Calu3 (cell line): ENCODE measurements around the gene FKBP3. TPM values are rescaled to one million over a fixed set of nuclear protein-coding genes. Genes with fewer than 3 reads are reported as not detected.

ENCODE experiments used
- BruUV-seq: library from RNA; stranded (reverse); fragments of 400-500 nt; replicated peaks from 2 replicates; lab custom pipeline; 2021; lab: Mats Ljungman, UMichigan
- CTCF ChIA-PET: fragments of 300-600 bp; sonication (Branson Sonifier 250); formaldehyde crosslinking; loops from one replicate; lab custom pipeline; 2022; ENCODE audit warnings: antibody characterized with exemption; lab: Charles Lee
- DNase-seq: peaks from one replicate; pipeline ENCODE4 v3.0.0; 2022
- H3K27ac Mint-ChIP-seq: one replicate; pipeline ENCODE4 v1.8.0; 2022; ENCODE audit warnings: mixed read lengths; ENCODE audit not compliant: unreplicated experiment
- H3K27me3 Mint-ChIP-seq: one replicate; pipeline ENCODE4 v1.8.0; 2022; ENCODE audit warnings: mixed read lengths; ENCODE audit not compliant: unreplicated experiment
- H3K36me3 Mint-ChIP-seq: one replicate; pipeline ENCODE4 v1.8.0; 2022; ENCODE audit warnings: mild to moderate bottlenecking, moderate library complexity, mixed read lengths; ENCODE audit not compliant: insufficient read depth, unreplicated experiment
- H3K4me1 Mint-ChIP-seq: one replicate; pipeline ENCODE4 v1.8.0; 2022; ENCODE audit warnings: mild to moderate bottlenecking, low read depth, mixed read lengths; ENCODE audit not compliant: unreplicated experiment
- H3K4me3 Mint-ChIP-seq: one replicate; pipeline ENCODE4 v1.8.0; 2022; ENCODE audit warnings: mild to moderate bottlenecking, low read depth, moderate library complexity, mixed read lengths; ENCODE audit not compliant: unreplicated experiment
- H3K9me3 Mint-ChIP-seq: one replicate; pipeline ENCODE4 v1.8.0; 2022; ENCODE audit warnings: low read depth, mixed read lengths; ENCODE audit not compliant: unreplicated experiment
- intact Hi-C: fragments of 100-400 bp; cut with micrococcal nuclease; formaldehyde crosslinking; loops from one replicate; pipeline ENCODE4 v1.10.0; 2022; ENCODE audit not compliant: unreplicated experiment
- total RNA-seq: library from RNA; stranded (reverse); gene quantifications from 2 replicates; pipeline ENCODE4 v1.2.3, GENCODE V29; 2022
- TF ChIP-seq, protein P1 (sequence below): fragments of 200-600 bp; IDR thresholded peaks from one replicate; pipeline ENCODE4 v1.8.0; 2022; ENCODE audit warnings: antibody characterized with exemption; ENCODE audit not compliant: unreplicated experiment

FKBP3 gene
- total RNA-seq, 1 experiment from 2014 or later: 72.8 TPM

DNA sequence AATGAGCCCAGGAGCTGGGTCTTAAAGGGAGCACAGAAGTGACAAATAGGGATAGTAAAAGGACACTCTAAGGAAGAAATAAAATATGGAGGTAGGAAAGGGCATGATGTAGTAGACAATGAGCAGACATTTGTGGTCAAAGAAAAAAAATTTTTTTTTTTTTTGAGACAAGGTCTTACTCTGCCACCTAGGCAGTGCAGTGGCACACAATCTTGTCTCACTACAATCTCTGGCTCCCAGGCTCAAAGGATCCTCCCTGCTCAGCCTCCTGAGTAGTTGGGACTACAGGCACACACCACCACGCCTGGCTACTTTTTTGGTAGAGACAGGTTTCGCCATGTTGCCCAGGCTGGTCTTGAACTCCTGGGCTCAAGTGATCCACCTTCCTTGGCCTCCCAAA is 8.5 kb downstream of the FKBP3 start:
- BruUV-seq: no TSS peak
- H3K27me3 Mint-ChIP-seq: no peaks in the 10 kb centered on the region
- peaks cover 17% of the 10 kb centered on the region for H3K36me3 Mint-ChIP-seq
- H3K4me1 Mint-ChIP-seq: no peaks in the 10 kb centered on the region
- no peak overlapping the region for H3K27ac Mint-ChIP-seq
- DNase-seq: no peak
- H3K4me3 Mint-ChIP-seq: no peak overlapping the region
- intact Hi-C loops: no loop called here
- TF ChIP-seq, protein P1, sequence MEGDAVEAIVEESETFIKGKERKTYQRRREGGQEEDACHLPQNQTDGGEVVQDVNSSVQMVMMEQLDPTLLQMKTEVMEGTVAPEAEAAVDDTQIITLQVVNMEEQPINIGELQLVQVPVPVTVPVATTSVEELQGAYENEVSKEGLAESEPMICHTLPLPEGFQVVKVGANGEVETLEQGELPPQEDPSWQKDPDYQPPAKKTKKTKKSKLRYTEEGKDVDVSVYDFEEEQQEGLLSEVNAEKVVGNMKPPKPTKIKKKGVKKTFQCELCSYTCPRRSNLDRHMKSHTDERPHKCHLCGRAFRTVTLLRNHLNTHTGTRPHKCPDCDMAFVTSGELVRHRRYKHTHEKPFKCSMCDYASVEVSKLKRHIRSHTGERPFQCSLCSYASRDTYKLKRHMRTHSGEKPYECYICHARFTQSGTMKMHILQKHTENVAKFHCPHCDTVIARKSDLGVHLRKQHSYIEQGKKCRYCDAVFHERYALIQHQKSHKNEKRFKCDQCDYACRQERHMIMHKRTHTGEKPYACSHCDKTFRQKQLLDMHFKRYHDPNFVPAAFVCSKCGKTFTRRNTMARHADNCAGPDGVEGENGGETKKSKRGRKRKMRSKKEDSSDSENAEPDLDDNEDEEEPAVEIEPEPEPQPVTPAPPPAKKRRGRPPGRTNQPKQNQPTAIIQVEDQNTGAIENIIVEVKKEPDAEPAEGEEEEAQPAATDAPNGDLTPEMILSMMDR: no peak
- CTCF ChIA-PET: no interaction called here
- no peaks in the 10 kb centered on the region for H3K9me3 Mint-ChIP-seq

DNA sequence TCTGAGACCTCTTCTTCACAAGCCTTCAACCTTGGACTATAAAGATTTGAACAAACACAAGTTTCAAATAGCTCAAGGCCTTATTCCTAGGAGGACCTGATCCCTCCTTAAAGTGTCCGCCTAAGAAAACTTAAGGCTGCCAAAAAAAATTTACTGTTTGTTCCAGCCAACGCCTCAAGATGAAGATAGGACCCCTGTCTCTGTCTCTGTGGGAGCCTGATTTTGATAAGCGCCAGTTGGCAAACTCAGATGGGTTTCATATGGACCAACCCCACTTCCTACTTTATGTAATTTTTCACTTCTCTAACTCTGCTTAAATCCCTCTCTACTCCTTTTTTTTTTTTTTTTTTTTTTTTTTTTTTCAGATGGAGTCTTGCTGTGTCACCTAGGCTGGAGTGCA is 11.0 kb downstream of the FKBP3 start:
- Mint-ChIP-seq H3K36me3 (peaks cover 22% of the 10 kb centered on the region), H3K27me3 (no peaks in the 10 kb centered on the region), H3K4me1 (no peaks in the 10 kb centered on the region), H3K4me3 (no peak overlapping the region), H3K27ac (no peak overlapping the region), H3K9me3 (no peaks in the 10 kb centered on the region)
- CTCF ChIA-PET: interaction anchor here (0.7 kb wide), 1 partner anchor 19 kb away, joined by 3 read pairs; no protein-coding TSS in a partner anchor
- intact Hi-C loops: no loop called here
- BruUV-seq: no TSS peak
- TF ChIP-seq, protein P1: no peak
- no peak for DNase-seq

DNA sequence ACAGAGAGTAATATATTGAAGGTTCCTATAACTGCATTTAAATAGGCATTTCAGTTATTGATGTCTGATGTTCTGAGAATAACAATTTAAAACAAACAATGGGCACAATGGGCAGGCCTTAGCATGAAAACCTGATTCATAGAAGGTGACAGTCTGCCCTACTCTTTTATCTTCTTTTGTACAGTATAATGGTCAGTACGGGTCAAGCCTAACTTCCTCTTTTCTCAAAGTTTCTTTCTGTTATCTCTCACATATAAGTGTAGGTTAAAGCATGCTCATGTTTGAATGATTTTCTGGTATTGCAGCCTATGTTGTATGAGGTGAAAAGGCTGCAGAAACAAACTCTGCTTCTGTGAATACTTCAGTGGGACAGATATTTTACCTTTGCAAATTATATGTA is 14.2 kb downstream of the FKBP3 start:
- no peaks in the 10 kb centered on the region for H3K9me3 Mint-ChIP-seq
- peaks cover 13% of the 10 kb centered on the region for H3K36me3 Mint-ChIP-seq
- H3K27ac Mint-ChIP-seq: peak overlapping the region; percentile 64
- CTCF ChIA-PET: no interaction called here
- no peaks in the 10 kb centered on the region for H3K27me3 Mint-ChIP-seq
- no TSS peak for BruUV-seq
- no peaks in the 10 kb centered on the region for H3K4me1 Mint-ChIP-seq
- TF ChIP-seq, protein P1: no peak
- intact Hi-C loops: no loop called here
- no peak for DNase-seq
- H3K4me3 Mint-ChIP-seq: no peak overlapping the region

DNA sequence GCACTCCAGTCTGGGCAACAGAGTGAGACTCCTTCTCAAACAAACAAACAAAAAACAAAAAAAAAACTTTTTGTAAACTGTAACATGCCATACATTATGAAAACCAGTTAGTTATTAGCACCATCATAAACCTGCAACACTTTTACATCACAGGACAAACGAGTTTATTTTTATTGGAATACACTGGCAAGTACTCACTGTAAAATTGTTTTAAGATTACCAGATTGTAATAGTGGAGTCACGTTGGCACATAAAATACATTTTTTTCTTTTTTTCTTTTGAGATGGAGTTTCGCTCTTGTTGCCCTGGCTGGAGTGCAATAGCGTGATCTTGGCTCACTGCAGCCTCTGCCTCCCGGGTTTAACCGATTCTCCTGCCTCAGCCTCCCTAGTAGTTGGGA is 15.7 kb downstream of the FKBP3 start:
- BruUV-seq: no TSS peak
- TF ChIP-seq, protein P1: no peak
- intact Hi-C loops: no loop called here
- CTCF ChIA-PET: no interaction called here
- Mint-ChIP-seq H3K27ac (no peak overlapping the region), H3K36me3 (peaks cover 12% of the 10 kb centered on the region), H3K9me3 (no peaks in the 10 kb centered on the region), H3K27me3 (no peaks in the 10 kb centered on the region), H3K4me3 (no peak overlapping the region), H3K4me1 (peaks cover 5% of the 10 kb centered on the region)
- DNase-seq: no peak
